SH-SY5Y (cell line): ENCODE data around the gene DGLUCY.

Source experiments
- GATA2 ChIP-seq: IDR thresholded peaks from 2 replicates; pipeline ENCODE4 v1.6.1; 2011; ENCODE audit warnings: mild to moderate bottlenecking, low read depth, low read length
- GATA3 ChIP-seq: IDR thresholded peaks from 2 replicates; pipeline ENCODE4 v1.6.1; 2011; ENCODE audit warnings: low read depth, mild to moderate bottlenecking, low read length, moderate library complexity

- no peak for TF ChIP-seq GATA2
- TF ChIP-seq GATA3 = no peak
Measured at GRCh38 chr14:91082282-91082681, 31.6 kb upstream of the DGLUCY start.
